ENCODE results near the gene FMNL3. TPM values are rescaled to one million over a fixed set of nuclear protein-coding genes. Genes with fewer than 3 reads are reported as not detected.

Gene FMNL3
- total RNA-seq, 2 donors from 2014 or later = 17.0 to 19.7 TPM

DNA sequence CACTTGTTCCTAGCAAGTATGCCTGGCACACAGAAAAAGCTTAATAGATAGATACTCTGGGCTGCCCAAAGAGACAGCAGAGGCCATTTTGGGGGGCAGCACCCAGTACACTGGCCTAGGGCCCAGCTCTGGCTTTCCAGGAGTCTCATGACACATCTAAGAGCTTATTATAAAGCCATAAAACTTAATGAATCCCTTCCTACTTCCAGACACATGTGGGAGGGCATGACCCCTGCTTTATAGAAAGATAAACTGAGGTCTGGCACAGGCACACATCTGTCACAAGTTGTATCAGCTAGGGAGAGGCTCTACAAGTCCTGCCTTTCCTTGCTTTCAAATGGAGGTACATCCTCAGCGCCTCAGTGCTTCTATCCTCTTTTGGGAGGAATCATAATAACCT is 27.1 kb downstream of the FMNL3 start:
- Mint-ChIP-seq H3K4me1 (peaks cover 45% of the 10 kb centered on the region), H3K4me3 (no peak overlapping the region), H3K27me3 (no peaks in the 10 kb centered on the region), H3K27ac (no peak overlapping the region), H3K36me3 (ENCODE audit: low read depth) (no peaks in the 10 kb centered on the region)
- no peaks in the 10 kb centered on the region for H3K9me3 ChIP-seq (ENCODE audit: control insufficient read depth, low read length, poor library complexity, severe bottlenecking)
- DNase-seq (no peak), ATAC-seq (no peak)

DNA sequence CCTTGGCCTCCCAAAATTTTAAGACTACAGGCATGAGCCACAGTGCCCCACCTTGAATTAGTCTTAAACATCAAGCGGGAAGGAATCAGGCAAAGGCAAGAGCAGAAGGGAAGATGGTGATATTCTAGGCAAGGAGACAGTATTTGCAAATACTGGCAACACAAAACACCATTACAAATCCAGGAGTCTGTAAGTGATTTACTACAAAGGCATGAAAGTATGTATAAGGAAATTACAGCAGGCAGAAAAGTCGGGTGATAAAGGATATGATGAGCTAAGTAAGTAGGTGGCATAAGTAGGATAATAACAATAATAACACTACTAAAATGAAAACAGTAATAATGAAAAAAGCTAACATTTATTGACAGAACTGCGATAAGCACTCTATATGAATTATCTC is 28.5 kb downstream of the FMNL3 start:
- Mint-ChIP-seq H3K27me3 (no peaks in the 10 kb centered on the region), H3K4me3 (no peak overlapping the region), H3K36me3 (ENCODE audit: low read depth) (no peaks in the 10 kb centered on the region), H3K4me1 (peaks cover 51% of the 10 kb centered on the region), H3K27ac (no peak overlapping the region)
- DNase-seq (no peak), ATAC-seq (no peak)
- no peaks in the 10 kb centered on the region for H3K9me3 ChIP-seq (ENCODE audit: control insufficient read depth, low read length, poor library complexity, severe bottlenecking)

DNA sequence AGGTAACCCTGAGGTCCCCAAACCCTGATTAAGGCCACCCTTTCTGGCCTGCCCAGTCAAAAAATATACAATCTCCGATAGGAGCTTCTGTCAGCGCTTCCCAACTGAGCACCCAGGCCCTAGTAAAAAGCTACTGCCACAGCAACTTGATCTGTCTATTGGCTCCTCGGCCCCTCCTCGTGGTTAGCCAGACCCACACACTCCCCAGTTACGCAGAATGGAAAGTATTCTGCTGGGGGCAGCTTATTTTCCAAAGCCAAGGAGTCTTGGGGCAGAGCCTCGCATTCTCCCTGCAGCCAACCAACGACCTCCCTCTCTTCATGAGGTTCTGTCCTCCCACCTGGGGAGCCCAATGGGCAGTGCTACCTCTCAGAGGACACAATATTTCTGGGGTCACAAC is 32.1 kb downstream of the FMNL3 start:
- no peak overlapping the region for H3K4me3 Mint-ChIP-seq
- H3K4me1 Mint-ChIP-seq = peaks cover 60% of the 10 kb centered on the region
- no peak for ATAC-seq
- no peaks in the 10 kb centered on the region for H3K9me3 ChIP-seq (ENCODE audit: control insufficient read depth, low read length, poor library complexity, severe bottlenecking)
- H3K27me3 Mint-ChIP-seq = no peaks in the 10 kb centered on the region
- no peaks in the 10 kb centered on the region for H3K36me3 Mint-ChIP-seq (ENCODE audit: low read depth)
- H3K27ac Mint-ChIP-seq = peak overlapping the region; percentile 98
- DNase-seq = no peak

DNA sequence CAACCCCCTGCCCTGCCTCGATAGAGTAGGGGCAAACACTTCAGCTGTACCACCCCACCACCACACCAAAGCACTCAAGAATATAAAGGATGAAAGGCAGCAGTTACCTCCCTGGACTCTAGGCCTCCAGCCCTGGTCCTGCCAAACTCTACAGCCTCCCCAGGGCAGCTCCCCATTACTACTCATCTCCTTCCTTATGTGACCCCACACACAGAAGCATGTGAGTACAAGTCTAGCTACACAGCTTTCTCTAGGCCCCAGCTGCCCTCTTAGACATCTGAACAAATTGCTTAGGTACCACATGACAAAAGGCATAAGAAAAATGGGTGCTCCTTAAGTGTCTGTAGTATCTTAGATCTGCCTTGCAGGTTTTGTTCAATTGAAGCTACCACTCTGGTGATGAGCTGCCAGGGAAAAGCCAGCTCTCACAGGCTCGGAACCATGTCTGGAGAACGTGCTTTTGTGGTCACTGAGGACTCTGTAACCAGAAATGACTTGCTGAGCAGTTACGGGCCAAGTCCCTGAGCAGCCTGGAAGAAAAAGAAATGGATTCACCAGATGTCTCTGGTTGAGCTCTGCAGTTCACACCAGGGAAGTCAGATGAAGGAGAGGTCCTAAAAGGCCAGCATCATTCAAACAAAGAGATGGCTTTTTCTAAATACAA is 32.8 kb downstream of the FMNL3 start:
- Mint-ChIP-seq H3K36me3 (ENCODE audit: low read depth) (no peaks in the 10 kb centered on the region), H3K27me3 (no peaks in the 10 kb centered on the region), H3K27ac (peak overlapping the region; percentile 98), H3K4me3 (no peak overlapping the region), H3K4me1 (peaks cover 65% of the 10 kb centered on the region)
- no peaks in the 10 kb centered on the region for H3K9me3 ChIP-seq (ENCODE audit: control insufficient read depth, low read length, poor library complexity, severe bottlenecking)
- no peak for DNase-seq
- no peak for ATAC-seq

DNA sequence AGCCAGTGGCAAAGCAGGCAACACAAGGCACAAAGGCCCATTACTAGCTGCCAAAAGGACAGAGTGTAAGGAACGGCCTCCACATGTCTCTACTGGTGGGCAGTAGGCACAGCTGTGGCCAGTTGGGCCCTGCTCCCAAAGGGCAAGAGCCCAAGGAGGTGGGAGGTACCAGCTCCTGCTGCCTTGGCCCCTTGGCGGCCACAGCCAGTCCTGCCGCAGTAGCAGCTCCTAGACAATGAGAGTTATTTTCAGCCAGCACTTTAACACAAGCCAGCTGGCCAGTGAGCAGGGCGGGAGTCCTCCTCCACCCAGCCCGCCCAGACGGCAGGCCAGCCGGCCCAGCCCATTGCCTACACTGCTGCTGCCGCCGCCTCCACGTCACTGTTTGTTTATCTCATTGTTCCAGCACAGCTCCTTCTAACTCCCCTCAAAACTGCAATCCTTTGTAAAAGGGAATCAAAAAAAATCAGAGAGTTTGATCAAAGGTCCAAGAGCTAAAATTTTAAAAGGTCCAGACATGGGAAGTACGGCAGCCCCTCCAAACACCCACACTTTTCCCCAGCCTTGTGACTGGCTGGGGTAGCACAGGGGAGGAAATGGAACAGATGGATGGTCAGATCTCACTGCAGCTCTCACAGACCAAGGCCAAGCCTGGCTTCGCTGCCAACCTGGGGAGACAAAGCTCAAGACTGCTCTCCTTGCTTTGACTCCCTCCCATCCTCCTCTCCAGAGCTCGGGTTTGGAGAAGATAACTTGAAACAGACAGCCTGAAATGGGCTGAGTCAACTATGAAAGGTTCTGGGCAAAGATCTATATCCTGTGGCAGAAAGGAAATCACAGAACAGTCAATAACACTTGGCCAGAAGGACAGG is 33.5 kb downstream of the FMNL3 start:
- H3K4me3 Mint-ChIP-seq = peak overlapping the region; percentile 73
- H3K9me3 ChIP-seq (ENCODE audit: control insufficient read depth, low read length, poor library complexity, severe bottlenecking) = no peaks in the 10 kb centered on the region
- peaks cover 62% of the 10 kb centered on the region for H3K4me1 Mint-ChIP-seq
- DNase-seq (no peak), ATAC-seq (no peak)
- peak overlapping the region; percentile 98 for H3K27ac Mint-ChIP-seq
- H3K27me3 Mint-ChIP-seq = no peaks in the 10 kb centered on the region
- no peaks in the 10 kb centered on the region for H3K36me3 Mint-ChIP-seq (ENCODE audit: low read depth)

DNA sequence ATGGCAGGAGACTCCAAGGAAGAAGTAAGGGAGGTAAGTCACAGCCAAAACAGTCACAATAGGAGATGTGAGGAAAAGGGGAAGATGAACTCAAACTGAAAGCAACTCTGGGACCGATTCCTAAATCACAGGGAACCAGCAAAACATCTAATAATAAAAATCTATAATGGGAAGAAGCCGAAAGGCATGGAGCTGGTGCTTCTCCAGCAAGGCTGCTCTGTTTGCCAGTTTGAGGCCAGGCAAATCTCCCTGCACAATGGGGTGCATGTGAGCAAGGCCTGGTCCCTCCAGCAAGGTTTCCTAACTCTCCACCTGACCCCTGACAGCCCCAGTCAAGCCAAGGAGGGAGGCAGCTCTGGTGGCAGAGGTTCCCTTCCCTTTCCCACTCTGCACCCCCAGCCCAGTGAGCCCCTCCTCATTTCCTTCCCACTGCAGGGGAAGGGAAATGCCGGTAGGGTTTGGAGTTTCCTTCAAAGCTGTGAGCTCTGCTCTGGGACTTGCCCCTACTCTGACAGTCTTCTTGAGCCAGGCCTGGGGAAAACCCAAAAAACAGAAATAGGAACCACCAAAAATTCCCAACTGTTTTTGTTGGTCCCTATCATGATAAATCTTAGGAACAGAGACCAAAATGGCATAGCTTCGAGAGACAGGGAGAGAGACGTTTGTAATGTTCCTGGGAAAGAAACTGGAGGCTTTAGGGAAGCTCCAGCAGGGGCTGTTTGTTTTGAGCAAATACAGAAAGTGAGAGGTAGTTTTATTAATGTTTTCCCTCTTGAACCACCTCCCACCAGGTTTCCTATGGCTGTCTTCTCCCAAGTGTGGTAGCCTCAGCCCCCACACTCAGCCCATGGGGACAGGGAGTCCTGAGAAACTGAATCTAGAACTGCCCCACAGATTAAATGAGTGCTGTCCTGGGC is 34.6 kb downstream of the FMNL3 start:
- Mint-ChIP-seq H3K27me3 (no peaks in the 10 kb centered on the region), H3K27ac (peak overlapping the region; percentile 98), H3K4me1 (peaks cover 64% of the 10 kb centered on the region), H3K36me3 (ENCODE audit: low read depth) (no peaks in the 10 kb centered on the region), H3K4me3 (peak overlapping the region; percentile 58)
- H3K9me3 ChIP-seq (ENCODE audit: control insufficient read depth, low read length, poor library complexity, severe bottlenecking) = no peaks in the 10 kb centered on the region
- ATAC-seq = no peak
- DNase-seq = no peak

DNA sequence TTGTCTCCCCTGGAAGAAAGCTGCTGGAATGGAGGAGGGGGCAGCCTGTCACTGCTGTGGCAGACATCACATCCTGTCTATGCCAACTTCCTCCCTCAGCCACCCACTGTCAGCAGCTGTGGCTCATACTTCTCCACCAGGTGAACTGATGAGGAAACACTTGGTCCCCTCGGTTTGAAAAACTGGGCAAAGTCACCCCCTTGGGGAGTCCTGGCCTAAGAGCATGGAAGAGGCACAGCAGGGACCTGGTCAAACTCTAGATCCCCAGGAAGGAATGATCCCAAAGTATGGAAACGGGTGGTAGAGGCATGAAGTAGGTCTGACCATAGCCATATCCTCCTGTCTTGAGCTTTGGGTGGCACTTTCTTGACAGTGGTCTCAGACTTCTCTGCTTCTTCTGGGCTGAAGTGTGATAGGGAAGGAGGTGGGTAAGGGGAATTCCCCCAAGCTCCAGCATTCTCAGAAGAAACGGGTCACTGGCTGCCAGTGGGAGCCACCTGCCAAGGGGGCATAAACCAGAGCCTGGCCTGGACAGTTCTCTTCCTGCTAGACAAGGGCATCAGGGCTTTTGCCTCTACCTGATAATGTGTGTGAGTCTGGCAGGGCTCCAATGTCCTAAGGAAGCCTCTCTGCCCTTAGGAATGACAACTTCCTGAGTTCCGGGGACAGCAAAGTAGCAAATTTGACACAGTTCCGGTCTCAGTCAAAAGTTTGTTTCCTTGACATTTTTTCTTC is 36.0 kb downstream of the FMNL3 start:
- Mint-ChIP-seq H3K27ac (peak overlapping the region; percentile 98), H3K4me1 (peaks cover 56% of the 10 kb centered on the region), H3K36me3 (ENCODE audit: low read depth) (no peaks in the 10 kb centered on the region), H3K27me3 (no peaks in the 10 kb centered on the region), H3K4me3 (peak overlapping the region; percentile 84)
- peak; percentile 94 for ATAC-seq
- H3K9me3 ChIP-seq (ENCODE audit: control insufficient read depth, low read length, poor library complexity, severe bottlenecking) = no peaks in the 10 kb centered on the region
- DNase-seq = peak; percentile 33 to 53 (median 46)

DNA sequence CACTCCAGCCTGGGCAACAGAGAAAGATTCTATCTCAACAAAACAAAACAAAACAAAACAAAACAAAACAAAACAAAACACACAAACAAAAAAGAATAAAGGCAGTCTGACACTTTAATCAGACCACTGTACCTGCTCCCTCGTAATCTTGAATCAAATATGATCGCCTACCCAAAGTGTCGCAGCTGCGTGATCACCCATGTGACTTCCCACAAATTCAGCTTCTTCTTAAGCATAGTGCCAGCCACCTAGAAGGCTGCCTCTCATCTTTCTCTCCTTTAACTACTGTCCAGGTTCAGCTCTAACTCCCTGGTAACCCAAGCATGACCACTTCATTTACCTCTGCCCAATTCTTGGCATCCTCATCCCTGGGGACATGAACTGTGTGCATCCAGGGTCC is 37.4 kb downstream of the FMNL3 start:
- Mint-ChIP-seq H3K4me1 (peaks cover 50% of the 10 kb centered on the region), H3K4me3 (no peak overlapping the region), H3K36me3 (ENCODE audit: low read depth) (no peaks in the 10 kb centered on the region), H3K27me3 (no peaks in the 10 kb centered on the region), H3K27ac (peak overlapping the region; percentile 98)
- ATAC-seq (no peak), DNase-seq (no peak)
- no peaks in the 10 kb centered on the region for H3K9me3 ChIP-seq (ENCODE audit: control insufficient read depth, low read length, poor library complexity, severe bottlenecking)

DNA sequence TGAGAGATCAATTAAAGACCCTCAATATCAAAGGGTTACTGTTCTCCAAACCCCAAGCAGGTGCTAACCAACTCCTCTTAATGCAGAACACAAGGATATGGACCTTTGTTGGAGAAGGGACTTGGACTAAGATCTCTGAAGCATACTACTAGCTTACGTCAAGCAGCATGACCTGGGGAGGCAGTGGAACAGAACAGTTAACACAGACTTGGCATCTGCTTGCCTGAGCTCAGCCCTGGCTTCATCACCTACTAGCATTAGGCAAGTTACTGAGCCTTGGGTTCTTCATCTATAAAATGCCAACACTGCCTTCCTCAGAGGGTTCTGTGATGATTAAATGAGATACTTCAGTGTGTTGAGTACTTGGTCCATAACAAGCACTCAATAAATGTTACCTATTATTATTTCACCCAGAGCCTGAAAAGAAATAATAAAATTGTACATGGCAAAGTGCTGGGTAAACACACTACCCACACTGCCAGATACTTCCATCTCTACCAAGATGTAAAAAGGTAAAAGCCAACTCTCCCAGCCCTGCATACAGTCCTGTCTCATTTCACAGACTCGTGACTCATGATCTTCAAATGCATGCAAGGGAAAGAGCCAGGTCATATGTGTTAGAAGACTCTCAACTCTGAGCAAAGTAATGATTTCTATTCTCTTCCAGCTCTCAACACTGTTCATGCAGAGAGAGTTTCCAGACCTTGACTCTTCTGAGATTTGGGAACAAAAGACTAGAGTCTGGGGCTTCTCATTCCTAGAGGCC is 39.7 kb downstream of the FMNL3 start:
- Mint-ChIP-seq H3K36me3 (ENCODE audit: low read depth) (no peaks in the 10 kb centered on the region), H3K27ac (peak overlapping the region; percentile 98), H3K4me3 (no peak overlapping the region), H3K4me1 (peaks cover 54% of the 10 kb centered on the region), H3K27me3 (no peaks in the 10 kb centered on the region)
- ATAC-seq (no peak), DNase-seq (no peak)
- H3K9me3 ChIP-seq (ENCODE audit: control insufficient read depth, low read length, poor library complexity, severe bottlenecking) = no peaks in the 10 kb centered on the region

DNA sequence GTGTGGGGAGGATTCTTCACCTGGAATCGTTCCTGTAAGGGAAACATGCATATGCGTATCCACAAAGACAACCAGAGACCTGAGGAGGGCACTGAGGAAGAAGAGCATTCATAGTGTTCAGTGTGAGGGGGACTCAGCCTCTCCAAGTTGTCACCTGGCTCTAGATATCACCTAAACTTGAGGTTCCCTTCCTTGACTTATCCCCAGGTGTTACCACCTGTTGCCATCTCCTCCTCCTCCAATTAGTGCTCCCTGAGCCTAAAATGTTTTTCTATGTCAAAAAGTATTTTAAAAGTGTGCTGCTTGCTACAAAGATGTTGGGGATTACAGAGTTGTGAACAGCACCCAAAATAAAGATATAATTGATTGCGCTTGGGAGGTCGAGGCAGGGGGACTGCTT is 41.0 kb downstream of the FMNL3 start:
- no peaks in the 10 kb centered on the region for H3K9me3 ChIP-seq (ENCODE audit: control insufficient read depth, low read length, poor library complexity, severe bottlenecking)
- DNase-seq (no peak), ATAC-seq (no peak)
- Mint-ChIP-seq H3K4me3 (no peak overlapping the region), H3K4me1 (peaks cover 57% of the 10 kb centered on the region), H3K27me3 (no peaks in the 10 kb centered on the region), H3K36me3 (ENCODE audit: low read depth) (peaks cover 2% of the 10 kb centered on the region), H3K27ac (peak overlapping the region; percentile 97)

DNA sequence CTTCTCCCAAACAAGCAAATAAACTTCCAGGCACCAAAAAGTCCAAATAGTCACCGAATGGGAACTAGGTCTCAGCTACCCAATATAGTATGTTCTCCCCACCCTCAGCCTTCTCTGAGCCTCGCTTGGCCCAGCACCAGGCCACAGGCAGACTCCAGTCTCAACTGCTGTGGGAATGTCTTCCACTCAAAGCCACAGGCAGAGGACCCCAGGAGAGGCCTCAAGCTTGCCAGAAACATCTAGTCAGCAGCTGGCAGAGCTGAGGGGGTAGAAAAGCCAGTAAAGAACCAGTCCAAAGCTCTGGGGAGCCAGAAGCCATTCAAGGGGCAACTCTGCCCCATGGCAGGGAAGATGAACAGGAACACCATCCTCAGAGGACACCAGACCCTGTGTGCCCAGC is 41.8 kb downstream of the FMNL3 start:
- H3K27me3 Mint-ChIP-seq = no peaks in the 10 kb centered on the region
- DNase-seq (no peak), ATAC-seq (no peak)
- peaks cover 55% of the 10 kb centered on the region for H3K4me1 Mint-ChIP-seq
- H3K27ac Mint-ChIP-seq = peak overlapping the region; percentile 97
- H3K9me3 ChIP-seq (ENCODE audit: control insufficient read depth, low read length, poor library complexity, severe bottlenecking) = no peaks in the 10 kb centered on the region
- no peak overlapping the region for H3K4me3 Mint-ChIP-seq
- H3K36me3 Mint-ChIP-seq (ENCODE audit: low read depth) = peaks cover 2% of the 10 kb centered on the region

DNA sequence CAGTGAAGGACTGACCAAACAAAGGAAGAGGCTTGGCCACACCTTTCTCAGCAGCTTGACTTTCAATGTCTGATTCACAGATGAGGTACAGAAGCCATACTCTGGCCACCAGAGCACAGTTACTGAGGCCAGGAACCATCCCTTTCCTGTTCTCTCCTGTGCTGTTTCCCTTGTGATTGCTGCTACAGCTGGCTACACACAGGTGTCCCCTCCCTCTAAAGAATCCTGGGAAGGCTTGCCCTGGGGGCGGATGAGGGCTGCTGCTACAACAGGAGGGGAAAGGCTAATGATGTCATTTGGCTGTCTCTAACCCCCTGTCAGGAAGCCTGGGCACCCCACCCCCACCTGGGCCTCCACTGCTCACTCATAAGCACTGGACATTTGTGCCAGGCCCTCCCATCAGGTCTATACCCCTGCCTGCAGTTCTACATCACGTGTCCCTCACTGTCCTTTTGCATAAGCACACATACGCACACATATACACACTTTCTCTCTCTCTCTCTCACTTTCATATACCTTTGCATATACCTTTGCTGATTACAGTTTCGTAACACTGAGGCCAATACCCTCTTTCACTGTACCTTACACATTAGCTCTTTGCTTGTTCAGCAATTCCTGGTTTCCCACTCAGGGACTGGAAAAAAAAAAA is 42.5 kb downstream of the FMNL3 start:
- H3K27ac Mint-ChIP-seq = peak overlapping the region; percentile 97
- H3K36me3 Mint-ChIP-seq (ENCODE audit: low read depth) = peaks cover 2% of the 10 kb centered on the region
- H3K4me1 Mint-ChIP-seq = peaks cover 49% of the 10 kb centered on the region
- DNase-seq (no peak), ATAC-seq (no peak)
- H3K27me3 Mint-ChIP-seq = no peaks in the 10 kb centered on the region
- H3K4me3 Mint-ChIP-seq = peak overlapping the region; percentile 66
- no peaks in the 10 kb centered on the region for H3K9me3 ChIP-seq (ENCODE audit: control insufficient read depth, low read length, poor library complexity, severe bottlenecking)
